Measurements from ENCODE around the gene CTRB1. TPM values are rescaled to one million over a fixed set of nuclear protein-coding genes. Genes with fewer than 3 reads are reported as not detected.

The CTRB1 gene
- total and polyA plus RNA-seq, 2 donors: 1.6 TPM; not detected in 1

Other genes with a start within 250 kb of the CTRB1 start
- gene WDR59, start 233.9 kb upstream of the CTRB1 start, total RNA-seq: 28.7 TPM
- gene WDR59, start 233.9 kb upstream of the CTRB1 start, polyA plus RNA-seq: 22.1 TPM
- 13.4 TPM for gene ZNRF1, start 220.0 kb upstream of the CTRB1 start, total RNA-seq
- 22.0 TPM for gene ZNRF1, start 220.0 kb upstream of the CTRB1 start, polyA plus RNA-seq
- 1.5 TPM for gene LDHD, start 102.2 kb upstream of the CTRB1 start, total RNA-seq
- 4.6 TPM for gene LDHD, start 102.2 kb upstream of the CTRB1 start, polyA plus RNA-seq
- gene ZFP1, start 70.5 kb upstream of the CTRB1 start, total RNA-seq: 34.0 TPM
- 10.6 TPM for gene ZFP1, start 70.5 kb upstream of the CTRB1 start, polyA plus RNA-seq
- not detected for gene CTRB2, start 11.8 kb upstream of the CTRB1 start, total RNA-seq
- 2.6 TPM for gene CTRB2, start 11.8 kb upstream of the CTRB1 start, polyA plus RNA-seq
- gene BCAR1, start 32.6 kb downstream of the CTRB1 start, total RNA-seq: 24.0 TPM
- 40.4 TPM for gene BCAR1, start 32.6 kb downstream of the CTRB1 start, polyA plus RNA-seq
- 78.8 TPM for gene CFDP1, start 214.5 kb downstream of the CTRB1 start, total RNA-seq
- gene CFDP1, start 214.5 kb downstream of the CTRB1 start, polyA plus RNA-seq: 71.0 TPM
- gene TMEM170A, start 245.7 kb downstream of the CTRB1 start, total RNA-seq: 46.7 TPM
- 7.2 TPM for gene TMEM170A, start 245.7 kb downstream of the CTRB1 start, polyA plus RNA-seq